GM12891 (cell line): Measurements from ENCODE around the gene BTBD18.
"Not testable (repeated sequence)": the region's sequence is repeated elsewhere in the genome, so short reads cannot be mapped to it uniquely, and the experiment has no call there.

ENCODE experiments used
- DNase-seq: peaks from one replicate; pipeline ENCODE4 v3.0.0; 2011; ENCODE audit warnings: low spot score; ENCODE audit not compliant: insufficient read length
- FAIRE-seq: peaks from 2 replicates; lab custom pipeline; 2011; peaks lifted over from hg19 to GRCh38; lab: Jason Lieb, UNC
- PAX5 ChIP-seq: IDR thresholded peaks from 2 replicates; pipeline ENCODE4 v1.6.1; 2011; ENCODE audit warnings: low read length, moderate library complexity, mild to moderate bottlenecking; ENCODE audit not compliant: insufficient read depth, severe bottlenecking
- POLR2A ChIP-seq: IDR thresholded peaks from 2 replicates; pipeline ENCODE4 v1.6.1; 2011; ENCODE audit warnings: low read depth, low read length, control low read depth
- POLR2AphosphoS5 ChIP-seq: IDR thresholded peaks from 2 replicates; pipeline ENCODE4 v1.6.1; 2011; ENCODE audit warnings: low read depth, low read length, control low read depth
- POU2F2 ChIP-seq: IDR thresholded peaks from 2 replicates; pipeline ENCODE4 v1.6.1; 2011; ENCODE audit warnings: low read depth, mild to moderate bottlenecking, control low read depth, low read length, moderate library complexity
- SPI1 ChIP-seq: IDR thresholded peaks from 2 replicates; pipeline ENCODE4 v1.6.1; 2011; ENCODE audit warnings: low read depth, low read length, control low read depth
- TAF1 ChIP-seq: IDR thresholded peaks from 2 replicates; pipeline ENCODE4 v1.6.1; 2011; ENCODE audit warnings: low read depth, low read length, control low read depth

Gene BTBD18

DNA sequence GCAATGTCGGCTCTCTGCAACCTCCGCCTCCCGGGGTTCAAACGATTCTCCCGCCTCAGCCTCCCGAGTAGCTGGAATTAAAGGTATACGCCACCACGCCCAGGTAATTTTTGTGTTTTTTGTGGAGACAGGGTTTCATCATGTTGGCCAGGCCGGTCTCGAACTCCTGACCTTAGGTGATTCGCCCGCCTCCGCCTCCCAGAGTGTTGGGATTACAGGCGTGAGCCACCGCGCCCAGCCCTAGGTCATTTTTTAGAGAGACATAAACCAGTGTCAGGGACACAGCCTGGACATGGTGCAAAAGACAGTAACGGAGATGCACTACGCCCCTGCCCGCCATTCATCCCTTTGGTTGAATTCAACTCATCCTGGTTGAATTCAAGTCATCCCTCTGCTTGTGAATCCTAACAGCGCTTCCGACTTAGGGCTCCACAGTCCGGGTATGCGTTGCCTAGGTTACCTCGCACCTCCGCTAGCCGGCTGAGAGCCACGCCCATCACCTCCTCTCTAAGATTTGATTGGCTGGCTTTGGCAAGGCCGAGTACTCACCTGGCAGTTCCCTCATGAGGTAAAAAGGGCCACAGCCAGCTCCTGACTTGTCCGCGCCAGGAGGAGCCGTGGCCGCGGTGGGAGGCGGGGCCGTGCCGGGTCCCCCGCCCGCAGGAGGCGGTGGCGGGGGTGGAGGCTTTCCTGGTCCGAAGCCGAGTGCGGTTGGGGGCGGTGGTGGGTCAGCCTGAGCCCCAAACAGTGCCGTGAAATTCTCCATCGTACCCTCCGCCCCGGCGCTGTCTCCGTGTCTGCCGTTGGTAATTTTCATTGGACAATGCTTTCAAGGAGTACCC, 40.0 kb downstream of the BTBD18 start, which contains the start of gene MED19:
MED19 (minus strand) TSS at position 802 of the 842 bp plus-strand sequence; CDS start at position 766, 36 bp downstream.
- FAIRE-seq (no peak), DNase-seq (peak; percentile 56)
- peak; percentile 72; the same call in 1 of the 2 replicates for TF ChIP-seq POU2F2
- TF ChIP-seq TAF1, result no peak
- TF ChIP-seq POLR2AphosphoS5, result peak; percentile 30; the same call in 1 of the 2 replicates
- TF ChIP-seq PAX5, result no peak

DNA sequence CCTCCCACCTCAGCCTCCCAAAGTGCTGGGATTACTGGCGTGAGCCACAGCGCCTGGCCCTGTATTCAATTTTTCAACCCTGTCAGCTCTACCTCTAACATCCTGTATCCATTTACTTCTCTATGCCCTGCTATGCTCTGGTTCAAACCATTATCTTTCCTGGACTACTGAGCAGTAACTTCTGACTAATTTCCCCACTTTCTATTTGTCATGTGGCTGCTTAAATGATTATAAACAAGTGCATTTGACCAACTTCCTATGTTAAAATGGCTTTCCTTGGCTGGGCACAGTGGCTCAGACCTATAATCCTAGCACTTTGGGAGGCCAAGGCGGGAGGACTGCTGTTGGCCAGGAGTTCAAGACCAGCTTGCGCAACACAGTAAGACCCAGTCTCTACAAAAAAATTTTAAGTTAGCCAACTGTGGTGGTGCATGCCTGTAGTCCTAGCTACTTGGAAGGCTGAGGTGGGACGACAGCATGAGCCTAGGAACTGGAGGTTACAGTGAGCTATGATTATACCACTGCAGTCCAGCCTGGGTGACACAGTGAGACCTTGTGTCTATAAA, 41.7 kb downstream of the BTBD18 start:
- no peak for FAIRE-seq
- TF ChIP-seq PAX5 (no peak), POU2F2 (no peak), SPI1 (no peak), POLR2AphosphoS5 (no peak), POLR2A (no peak), TAF1 (no peak)
- DNase-seq, result no peak

DNA sequence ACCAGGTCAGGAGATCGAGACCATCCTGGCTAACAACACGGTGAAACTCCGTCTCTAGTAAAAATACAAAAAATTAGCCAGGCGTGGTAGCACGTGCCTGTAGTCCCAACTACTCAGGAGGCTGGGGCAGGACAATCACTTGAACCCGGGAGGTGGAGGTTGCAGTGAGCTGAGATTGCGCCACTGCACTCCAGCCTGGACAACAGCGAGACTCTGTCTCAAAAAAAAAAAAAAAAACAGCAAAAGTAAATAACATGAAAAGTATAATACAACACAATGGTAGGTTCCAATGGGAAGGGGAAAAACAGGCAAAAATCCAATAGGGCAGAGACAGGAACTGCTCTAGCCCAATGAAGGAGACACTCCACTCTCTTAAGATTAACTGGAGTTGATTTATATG, 46.2 kb downstream of the BTBD18 start:
- not testable (repeated sequence) for DNase-seq, FAIRE-seq

DNA sequence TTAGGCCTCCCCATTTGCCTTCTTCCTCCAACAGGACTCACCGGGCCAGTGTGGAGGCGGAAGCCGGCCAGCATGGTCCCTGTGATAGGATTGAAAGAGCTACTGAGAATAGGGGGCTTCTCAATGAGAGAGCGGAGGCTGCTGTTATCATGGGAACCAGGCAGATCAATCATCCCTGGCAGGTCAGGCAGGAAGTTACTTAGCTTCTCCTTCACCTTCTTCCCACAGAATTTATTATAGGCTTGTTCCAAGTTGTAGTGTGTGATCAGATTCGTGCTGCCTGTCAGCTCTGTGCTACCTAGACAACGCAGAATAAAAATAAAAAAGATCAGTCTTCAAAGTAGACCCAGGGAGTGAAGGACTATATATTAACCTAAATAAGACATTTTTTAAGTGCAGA, 46.7 kb downstream of the BTBD18 start:
- TF ChIP-seq PAX5 (no peak), TAF1 (no peak), POLR2A (no peak), SPI1 (no peak), POU2F2 (no peak), POLR2AphosphoS5 (no peak)
- DNase-seq (no peak), FAIRE-seq (no peak)

DNA sequence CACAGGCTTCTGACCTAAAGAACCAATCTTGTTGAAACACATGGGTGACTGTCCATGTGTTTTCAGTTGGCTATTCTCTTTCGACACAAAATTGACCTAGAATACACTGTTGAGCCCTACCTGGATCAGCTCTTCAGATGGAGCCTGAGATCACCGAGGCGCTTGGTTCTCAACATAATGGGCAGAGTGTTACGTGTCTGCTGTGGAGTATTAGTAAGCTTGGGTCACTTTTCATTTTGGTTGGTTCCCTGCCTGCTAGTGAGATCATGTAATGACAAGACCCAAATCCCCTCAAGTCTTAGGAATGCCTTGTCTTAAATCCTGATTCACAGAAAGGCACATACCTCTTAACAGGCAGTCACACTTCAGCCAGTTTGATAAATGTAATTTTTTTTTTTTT, 48.3 kb downstream of the BTBD18 start:
- TF ChIP-seq TAF1, result no peak
- TF ChIP-seq PAX5, result no peak
- no peak for TF ChIP-seq POLR2AphosphoS5
- no peak for TF ChIP-seq POU2F2
- TF ChIP-seq POLR2A, result no peak
- no peak for TF ChIP-seq SPI1
- peak; percentile 20 for FAIRE-seq
- no peak for DNase-seq

DNA sequence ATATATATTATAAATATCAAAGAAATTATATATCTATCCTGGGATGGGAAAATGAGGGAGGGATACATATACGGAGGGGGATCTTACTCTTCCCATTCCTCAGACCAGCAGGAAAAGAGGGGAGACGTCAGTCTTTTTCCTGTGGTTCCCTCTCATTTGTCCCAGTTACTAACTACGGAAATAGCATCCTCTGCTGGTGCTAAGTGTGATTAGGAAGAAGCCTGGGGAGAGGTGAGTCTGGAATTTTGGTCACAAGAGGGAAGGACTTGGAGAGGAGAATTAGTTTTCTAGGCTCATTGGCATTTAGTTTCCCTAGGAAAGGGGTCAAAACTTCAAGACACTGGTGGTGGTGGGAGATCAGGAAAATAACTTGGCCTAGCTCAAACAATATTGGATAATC, 51.2 kb downstream of the BTBD18 start:
- TF ChIP-seq TAF1 (no peak), POLR2A (no peak), PAX5 (no peak), POLR2AphosphoS5 (no peak), SPI1 (no peak), POU2F2 (no peak)
- no peak for DNase-seq
- no peak for FAIRE-seq

DNA sequence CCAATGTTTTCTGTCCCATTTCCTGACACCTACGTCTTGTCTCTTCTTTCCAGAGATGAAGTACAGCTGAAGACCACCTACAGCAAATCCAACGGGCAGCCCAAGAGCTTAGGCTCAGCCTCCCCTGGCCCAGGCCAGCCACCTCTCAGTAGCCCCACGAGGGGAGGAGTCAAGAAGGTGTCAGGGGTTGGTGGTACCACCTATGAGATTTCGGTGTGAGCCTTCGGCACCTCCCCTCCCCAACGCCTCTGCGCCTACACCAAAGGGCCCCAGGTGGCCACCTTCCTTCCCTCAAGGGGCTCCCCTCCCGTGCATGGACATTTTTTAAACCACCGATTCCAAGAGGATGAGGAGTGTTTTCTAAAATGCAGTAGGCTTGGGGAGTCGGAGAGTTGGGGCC, 51.8 kb downstream of the BTBD18 start:
- DNase-seq (no peak), FAIRE-seq (no peak)
- no peak for TF ChIP-seq POLR2A
- TF ChIP-seq PAX5, result no peak
- TF ChIP-seq SPI1, result no peak
- TF ChIP-seq POU2F2, result no peak
- TF ChIP-seq POLR2AphosphoS5, result no peak
- no peak for TF ChIP-seq TAF1

DNA sequence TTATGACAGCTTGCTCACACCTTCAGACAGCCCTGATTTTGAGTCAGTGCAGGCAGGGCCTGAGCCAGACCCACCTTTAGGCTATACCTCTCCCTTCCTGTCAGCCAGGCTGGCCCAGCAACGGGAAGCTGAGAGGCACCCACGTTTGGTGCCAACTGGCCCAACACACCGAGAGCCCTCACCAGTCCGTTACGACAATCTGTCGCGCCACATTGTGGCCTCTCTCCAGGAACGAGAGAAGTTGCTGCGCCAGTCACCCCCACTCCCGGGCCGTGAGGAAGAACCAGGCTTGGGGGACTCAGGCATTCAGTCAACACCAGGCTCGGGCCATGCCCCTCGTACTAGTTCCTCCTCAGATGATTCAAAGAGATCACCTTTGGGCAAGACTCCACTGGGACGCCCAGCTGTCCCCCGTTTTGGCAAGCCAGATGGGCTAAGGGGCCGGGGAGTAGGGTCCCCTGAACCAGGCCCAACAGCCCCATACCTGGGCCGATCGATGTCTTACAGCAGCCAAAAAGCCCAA, 52.7 kb downstream of the BTBD18 start:
- no peak for FAIRE-seq
- DNase-seq, result no peak
- TF ChIP-seq POLR2A, result no peak
- no peak for TF ChIP-seq SPI1
